ENCODE results near the gene C19orf67. TPM values are rescaled to one million over a fixed set of nuclear protein-coding genes. Genes with fewer than 3 reads are reported as not detected.

Gene C19orf67
- total RNA-seq, result not detected

- intact Hi-C loops (cut with DNase I), result no loop called here
- no peak within 1 kb of the TSS for H3K27ac ChIP-seq (replicated peaks in 1 of 4)
- WGBS, result 75% methylated on average over 20 of the region's 54 CpGs
- TF ChIP-seq POLR2AphosphoS5 (IDR thresholded peaks at IDR 0.05), result no peak
- no peak for TF ChIP-seq EP300 (IDR thresholded peaks at IDR 0.05)
- no peak for TF ChIP-seq CTCF (IDR thresholded peaks at IDR 0.05)
- no peak for TF ChIP-seq POLR2A (IDR thresholded peaks at IDR 0.05; ENCODE audit: low read depth)
- no peaks in the 10 kb centered on the region for H3K27me3 ChIP-seq
- H3K4me3 ChIP-seq, result no peak within 1 kb of the TSS
- H3K4me1 ChIP-seq, result peaks cover 25 to 50% (median 33%) of the 10 kb centered on the region in 4 donors
- H3K9me3 ChIP-seq, result no peaks in the 10 kb centered on the region
- DNase-seq (ENCODE audit: extremely low spot score), result no peak
- peaks cover 8 to 24% (median 18%) of the 10 kb centered on the region in 4 donors for H3K36me3 ChIP-seq
These were observed at the start of gene C19orf67 for GRCh38 chr19:14085309-14085995. Gene C19orf67, minus strand, starts transcription at chr19:14085783. Its CDS starts 156 bp downstream, at chr19:14085627.

GRCh38 chr19:14135355-14135754, 49.8 kb upstream of the C19orf67 start:
- H3K27me3 ChIP-seq, result no peaks in the 10 kb centered on the region
- intact Hi-C loops (cut with DNase I), result loop anchor here (5.0 kb wide), 1 partner anchor 63 kb away; the partner anchor contains the start of gene MISP3
- DNase-seq (ENCODE audit: extremely low spot score), result no peak
- peaks cover 26 to 35% (median 33%) of the 10 kb centered on the region in 4 donors for H3K4me1 ChIP-seq
- WGBS, result 48% methylated on average over 6 of the region's 6 CpGs
- no peaks in the 10 kb centered on the region for H3K9me3 ChIP-seq
- no peak overlapping the region for H3K27ac ChIP-seq (replicated peaks in 1 of 4)
- no peak overlapping the region for H3K4me3 ChIP-seq
- no peak for TF ChIP-seq POLR2AphosphoS5 (IDR thresholded peaks at IDR 0.05)
- no peak for TF ChIP-seq POLR2A (IDR thresholded peaks at IDR 0.05; ENCODE audit: low read depth)
- no peak for TF ChIP-seq CTCF (IDR thresholded peaks at IDR 0.05)
- no peak for TF ChIP-seq EP300 (IDR thresholded peaks at IDR 0.05)
- no peaks in the 10 kb centered on the region for H3K36me3 ChIP-seq

- TF ChIP-seq CTCF (IDR thresholded peaks at IDR 0.05) (no peak), POLR2AphosphoS5 (IDR thresholded peaks at IDR 0.05) (no peak), POLR2A (IDR thresholded peaks at IDR 0.05; ENCODE audit: low read depth) (no peak), EP300 (IDR thresholded peaks at IDR 0.05) (no peak)
- Histone ChIP-seq H3K36me3 (no peaks in the 10 kb centered on the region), H3K27me3 (no peaks in the 10 kb centered on the region), H3K4me3 (no peak overlapping the region), H3K9me3 (no peaks in the 10 kb centered on the region), H3K27ac (replicated peaks in 1 of 4) (no peak overlapping the region), H3K4me1 (peaks cover 0 to 15% (median 0%) of the 10 kb centered on the region in 4 donors)
- no peak for DNase-seq (ENCODE audit: extremely low spot score)
- intact Hi-C loops (cut with DNase I), result no loop called here
- 79% methylated on average over 4 of the region's 4 CpGs for WGBS
These were observed 42.4 kb upstream of the C19orf67 start for GRCh38 chr19:14127929-14128509.

- no peaks in the 10 kb centered on the region for H3K27me3 ChIP-seq
- H3K9me3 ChIP-seq, result no peaks in the 10 kb centered on the region
- no peak for DNase-seq (ENCODE audit: extremely low spot score)
- H3K27ac ChIP-seq (replicated peaks in 1 of 4), result no peak overlapping the region
- 87% methylated on average over 8 of the region's 8 CpGs for WGBS
- TF ChIP-seq POLR2AphosphoS5 (IDR thresholded peaks at IDR 0.05) (no peak), CTCF (IDR thresholded peaks at IDR 0.05) (no peak), EP300 (IDR thresholded peaks at IDR 0.05) (no peak), POLR2A (IDR thresholded peaks at IDR 0.05; ENCODE audit: low read depth) (no peak)
- intact Hi-C loops (cut with DNase I), result no loop called here
- peaks cover 0 to 15% (median 0%) of the 10 kb centered on the region in 4 donors for H3K4me1 ChIP-seq
- H3K4me3 ChIP-seq, result no peak overlapping the region
- no peaks in the 10 kb centered on the region for H3K36me3 ChIP-seq
These were observed 41.6 kb upstream of the C19orf67 start for GRCh38 chr19:14127176-14127575.
